ENCODE measurements around the gene FARS2.
A peak's percentile ranks its signal among the peaks of the same experiment; 100 is the strongest.

Gene FARS2

GRCh38 chr6:5378331-5378730 lies 117.0 kb downstream of the FARS2 start:
- no peak for DNase-seq (ENCODE audit: low read depth)

- DNase-seq (ENCODE audit: low read depth) = peak; percentile 34
Measured at GRCh38 chr6:5379647-5380242, 118.4 kb downstream of the FARS2 start.

- no peak for DNase-seq (ENCODE audit: low read depth)
Measured at GRCh38 chr6:5383856-5384255, 122.5 kb downstream of the FARS2 start.

- no peak for DNase-seq (ENCODE audit: low read depth)
Measured at GRCh38 chr6:5384276-5384675, 123.0 kb downstream of the FARS2 start.

- no peak for DNase-seq (ENCODE audit: low read depth)
Measured at GRCh38 chr6:5388326-5388725, 127.0 kb downstream of the FARS2 start.

- DNase-seq (ENCODE audit: low read depth) = no peak
Measured at GRCh38 chr6:5389086-5389745, 127.9 kb downstream of the FARS2 start.

GRCh38 chr6:5390177-5390576 lies 128.9 kb downstream of the FARS2 start:
- no peak for DNase-seq (ENCODE audit: low read depth)

- no peak for DNase-seq (ENCODE audit: low read depth)
Measured at GRCh38 chr6:5394280-5394679, 133.0 kb downstream of the FARS2 start.

GRCh38 chr6:5395719-5396118 lies 134.4 kb downstream of the FARS2 start:
- DNase-seq (ENCODE audit: low read depth) = no peak

- peak; percentile 43 for DNase-seq (ENCODE audit: low read depth)
Measured at GRCh38 chr6:5398530-5398929, 137.2 kb downstream of the FARS2 start.

GRCh38 chr6:5399391-5399790 lies 138.1 kb downstream of the FARS2 start:
- no peak for DNase-seq (ENCODE audit: low read depth)

GRCh38 chr6:5401845-5402738 lies 140.8 kb downstream of the FARS2 start:
- no peak for DNase-seq (ENCODE audit: low read depth)

- no peak for DNase-seq (ENCODE audit: low read depth)
Measured at GRCh38 chr6:5403076-5403475, 141.8 kb downstream of the FARS2 start.

GRCh38 chr6:5403609-5404008 lies 142.3 kb downstream of the FARS2 start:
- DNase-seq (ENCODE audit: low read depth) = no peak

GRCh38 chr6:5405976-5406375 lies 144.7 kb downstream of the FARS2 start:
- DNase-seq (ENCODE audit: low read depth) = no peak

GRCh38 chr6:5411414-5411813 lies 150.1 kb downstream of the FARS2 start:
- no peak for DNase-seq (ENCODE audit: low read depth)

- DNase-seq (ENCODE audit: low read depth) = no peak
Measured at GRCh38 chr6:5412017-5412416, 150.7 kb downstream of the FARS2 start.

- DNase-seq (ENCODE audit: low read depth) = no peak
Measured at GRCh38 chr6:5412663-5413062, 151.3 kb downstream of the FARS2 start.

GRCh38 chr6:5416250-5416649 lies 154.9 kb downstream of the FARS2 start:
- peak; percentile 11 for DNase-seq (ENCODE audit: low read depth)

- peak; percentile 35 for DNase-seq (ENCODE audit: low read depth)
Measured at GRCh38 chr6:5422321-5422915, 161.1 kb downstream of the FARS2 start.

- DNase-seq (ENCODE audit: low read depth) = no peak
Measured at GRCh38 chr6:5423251-5423650, 161.9 kb downstream of the FARS2 start.

- DNase-seq (ENCODE audit: low read depth) = no peak
Measured at GRCh38 chr6:5424726-5425125, 163.4 kb downstream of the FARS2 start.

GRCh38 chr6:5425267-5425666 lies 164.0 kb downstream of the FARS2 start:
- DNase-seq (ENCODE audit: low read depth) = no peak

Data from fibroblast of gingiva (primary cell).